ENCODE data around the gene NINL.
"Not testable (repeated sequence)": the region's sequence is repeated elsewhere in the genome, so short reads cannot be mapped to it uniquely, and the experiment has no call there.

The NINL gene

DNA sequence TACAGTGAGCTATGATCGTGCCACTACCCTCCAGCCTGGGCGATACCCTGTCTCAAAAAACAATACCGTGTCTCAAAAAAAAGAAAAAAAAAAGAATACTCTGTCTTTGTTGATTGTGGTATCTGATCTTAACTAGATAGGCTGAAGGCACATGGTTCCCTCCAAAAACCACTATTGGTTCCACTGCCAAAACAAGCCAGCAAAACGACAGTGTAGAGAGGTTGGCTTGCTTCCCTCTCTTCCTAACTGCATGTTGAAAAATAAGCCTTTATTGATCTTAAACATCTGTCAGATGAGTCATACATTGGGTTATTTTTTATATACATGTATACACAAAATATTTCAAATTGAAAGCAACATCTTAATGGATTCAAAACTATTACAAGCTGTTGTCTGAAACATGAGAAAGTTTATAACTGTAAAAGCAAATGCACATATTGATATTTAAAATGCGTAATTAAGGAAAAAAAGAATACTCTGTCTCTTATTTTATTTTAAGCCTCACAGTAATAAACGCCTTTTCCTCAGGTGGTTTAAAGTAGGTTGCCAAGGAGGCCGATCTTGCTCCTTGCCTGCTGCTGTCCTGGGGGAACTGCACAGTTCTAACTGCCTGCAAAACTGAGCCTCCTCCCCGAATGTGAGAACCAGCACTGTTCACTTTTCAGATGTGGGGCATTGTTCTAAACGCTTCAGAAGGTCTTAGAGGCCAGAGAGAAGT, 7.0 kb upstream of the NINL start:
- DNase-seq (ENCODE audit: low spot score) = no peak

DNA sequence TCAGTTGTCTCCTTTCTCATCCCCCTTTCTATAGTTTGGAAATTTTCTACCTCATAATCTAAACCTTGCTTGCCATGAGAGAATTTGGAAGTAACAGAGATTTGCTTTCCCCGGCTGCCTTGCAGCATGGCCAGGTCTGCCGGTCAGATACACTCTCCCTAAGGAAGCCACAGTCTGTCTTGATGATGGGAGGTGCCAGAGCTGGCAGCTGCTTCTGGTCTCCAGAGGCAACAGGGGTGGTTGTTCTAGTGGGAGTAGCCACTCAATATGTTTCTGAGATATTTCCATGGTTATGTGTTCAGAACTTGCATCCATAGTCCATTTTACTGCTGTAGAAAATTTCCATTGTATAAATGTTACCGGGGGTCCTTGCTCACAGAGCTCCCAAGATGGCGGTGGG, 5.4 kb upstream of the NINL start:
- not testable (repeated sequence) for DNase-seq (ENCODE audit: low spot score)

DNA sequence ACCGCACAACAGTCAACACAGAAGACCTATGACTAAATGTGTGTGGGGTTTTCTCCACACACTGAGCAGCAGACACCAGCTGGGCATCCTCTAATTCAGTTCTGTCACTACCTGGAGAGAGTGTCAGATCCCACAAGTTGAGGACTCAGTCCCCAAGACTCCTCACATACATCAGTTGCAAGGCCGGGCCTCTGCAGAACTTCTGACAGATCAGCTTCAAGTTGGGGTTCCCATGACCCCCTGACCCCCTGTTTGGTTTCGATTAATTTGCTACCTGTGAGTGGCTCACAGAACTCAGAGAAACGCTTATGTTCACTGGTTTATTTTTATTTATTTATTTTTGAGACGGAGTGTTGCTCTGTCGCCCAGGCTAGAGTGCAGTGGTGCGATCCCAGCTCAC, 3.2 kb upstream of the NINL start:
- DNase-seq (ENCODE audit: low spot score) = no peak

DNA sequence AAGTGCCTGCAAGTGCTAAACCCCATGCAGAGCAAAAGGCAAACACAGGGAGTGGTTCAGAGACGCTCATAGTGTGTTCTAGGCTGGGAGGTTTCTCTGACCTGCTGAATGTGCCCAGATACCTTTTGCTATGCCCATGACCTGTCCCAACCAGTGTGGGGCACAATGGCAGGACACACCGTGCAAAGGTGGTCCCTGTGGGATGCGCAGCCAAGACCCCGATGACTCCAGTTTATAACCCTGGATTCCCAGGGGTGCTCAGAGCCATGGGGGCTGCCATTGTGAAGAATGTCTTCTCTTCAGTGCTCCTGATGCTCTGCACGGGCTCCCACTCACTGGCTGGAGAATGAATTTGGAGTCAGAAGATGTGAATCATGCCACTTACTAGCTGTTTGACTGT, 2.2 kb upstream of the NINL start:
- no peak for DNase-seq (ENCODE audit: low spot score)

DNA sequence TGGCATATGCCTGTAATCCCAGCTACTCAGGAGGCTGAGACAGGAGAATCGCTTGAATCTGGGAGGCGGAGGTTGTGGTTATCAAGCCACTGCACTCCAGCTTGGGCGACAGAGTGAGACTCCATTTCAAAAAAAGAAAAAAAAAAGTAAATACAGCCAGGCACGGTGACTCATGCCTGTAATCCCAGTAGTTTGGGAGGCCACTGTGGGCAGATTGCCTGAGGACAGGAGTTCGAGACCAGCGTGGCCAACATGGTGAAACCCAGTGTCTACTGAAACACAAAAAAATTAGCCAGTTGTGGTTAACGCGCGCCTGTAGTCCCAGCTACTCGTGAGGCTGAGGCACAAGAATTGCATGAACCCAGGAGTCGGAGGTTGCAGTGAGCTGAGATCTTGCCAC, 1.5 kb upstream of the NINL start:
- no peak for DNase-seq (ENCODE audit: low spot score)

DNA sequence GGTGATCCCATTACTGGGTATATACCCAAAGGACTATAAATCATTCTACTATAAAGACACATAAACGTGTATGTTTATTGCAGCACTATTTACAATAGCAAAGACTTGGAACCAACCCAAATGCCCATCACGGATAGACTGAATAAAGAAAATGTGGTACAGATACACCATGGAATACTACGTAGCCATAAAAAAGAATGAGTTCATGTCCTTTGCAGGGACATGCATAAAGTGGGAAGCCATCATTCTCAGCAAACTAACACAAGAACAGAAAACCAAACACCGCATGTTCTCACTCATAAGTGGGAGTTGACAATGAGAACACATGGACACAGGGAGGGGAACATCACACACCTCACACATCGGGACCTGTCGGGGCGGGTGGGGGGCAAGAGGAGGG, 1.7 kb downstream of the NINL start:
- DNase-seq (ENCODE audit: low spot score) = not testable (repeated sequence)

DNA sequence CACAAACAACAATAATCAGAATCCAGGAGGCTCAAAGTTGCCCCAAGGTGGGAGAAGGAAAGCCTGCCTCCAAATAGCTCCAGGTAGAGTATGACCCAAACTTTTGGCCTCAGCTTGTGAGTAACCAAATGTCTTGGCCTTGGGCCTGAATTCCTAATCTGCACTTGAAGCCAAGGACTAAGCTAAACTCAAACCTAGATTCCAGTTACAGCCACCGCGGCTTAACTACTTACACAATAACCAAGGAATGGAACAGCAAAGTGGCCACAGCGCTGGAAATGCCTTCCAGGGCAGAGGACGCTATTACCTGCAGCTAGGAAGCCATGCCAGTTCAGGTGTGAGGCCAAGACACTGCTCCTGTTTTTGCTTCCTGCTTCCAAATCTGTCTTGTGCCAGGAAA, 4.6 kb downstream of the NINL start:
- DNase-seq (ENCODE audit: low spot score) = no peak

DNA sequence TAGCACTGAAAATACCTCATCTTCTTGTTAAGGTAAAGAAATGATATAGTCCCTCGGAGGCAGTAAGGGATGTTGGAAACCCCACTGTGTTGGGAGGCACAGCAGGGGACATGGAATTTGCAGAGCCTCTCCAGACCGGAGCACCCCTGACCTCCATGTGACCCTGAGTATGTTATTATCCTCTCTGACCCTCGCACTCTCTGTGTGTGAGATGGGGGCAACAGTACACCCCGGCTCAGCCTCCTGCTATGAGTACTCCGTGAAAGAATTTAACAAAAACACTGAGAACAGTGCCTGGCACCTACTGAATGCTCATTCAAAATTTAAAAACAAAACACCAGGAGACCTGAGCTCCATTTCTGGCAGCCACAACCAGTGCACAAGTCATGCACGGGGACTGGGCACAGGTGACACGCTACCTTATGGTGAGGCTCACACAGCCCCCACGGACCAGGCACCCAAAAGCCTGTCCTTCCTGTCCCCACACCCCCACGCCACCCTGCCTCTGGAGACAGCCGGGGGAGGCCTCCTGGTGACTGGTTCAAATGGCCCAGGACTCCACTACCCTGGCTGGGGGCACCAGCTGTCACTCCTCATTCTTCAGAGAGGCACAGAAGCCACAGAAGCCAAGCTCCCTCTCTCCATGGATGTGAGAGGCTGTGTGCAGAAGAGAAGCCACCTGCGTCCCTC, 6.1 kb downstream of the NINL start:
- no peak for DNase-seq (ENCODE audit: low spot score)

DNA sequence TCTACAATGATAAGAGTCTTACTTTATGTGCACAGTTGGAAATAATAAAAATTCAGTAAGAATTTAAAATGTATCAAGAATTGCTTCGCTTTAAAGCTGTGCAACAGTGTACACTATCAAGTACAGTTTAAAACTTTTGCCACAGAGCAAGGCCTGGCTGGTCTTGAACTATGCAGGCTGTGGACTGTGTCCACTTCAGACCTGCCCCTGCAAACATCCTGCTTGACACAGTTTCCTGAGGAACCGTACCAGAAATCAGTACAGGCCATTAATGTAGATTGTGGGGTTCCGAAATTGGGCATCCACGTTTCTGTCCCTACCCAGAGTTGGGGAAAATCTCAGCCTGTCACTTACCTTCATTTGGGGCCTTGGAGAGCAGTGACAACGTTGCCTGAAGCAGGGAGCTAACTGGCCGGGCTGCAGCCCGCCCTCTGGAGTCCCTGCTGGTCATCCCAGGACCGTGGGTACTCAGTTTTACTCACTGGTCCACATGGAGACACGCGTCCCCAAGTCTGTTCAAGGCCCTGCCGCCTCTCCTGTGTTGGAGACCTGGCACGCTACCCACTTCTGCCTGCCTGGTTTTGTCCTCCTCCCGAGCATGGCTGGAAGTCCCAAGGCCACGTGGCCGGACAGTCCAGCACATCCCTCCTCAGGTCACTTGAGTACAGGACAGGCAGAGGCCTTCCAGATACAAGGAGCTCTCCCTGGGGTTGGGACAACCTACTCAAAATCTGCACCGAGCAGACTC, 8.4 kb downstream of the NINL start:
- no peak for DNase-seq (ENCODE audit: low spot score)

DNA sequence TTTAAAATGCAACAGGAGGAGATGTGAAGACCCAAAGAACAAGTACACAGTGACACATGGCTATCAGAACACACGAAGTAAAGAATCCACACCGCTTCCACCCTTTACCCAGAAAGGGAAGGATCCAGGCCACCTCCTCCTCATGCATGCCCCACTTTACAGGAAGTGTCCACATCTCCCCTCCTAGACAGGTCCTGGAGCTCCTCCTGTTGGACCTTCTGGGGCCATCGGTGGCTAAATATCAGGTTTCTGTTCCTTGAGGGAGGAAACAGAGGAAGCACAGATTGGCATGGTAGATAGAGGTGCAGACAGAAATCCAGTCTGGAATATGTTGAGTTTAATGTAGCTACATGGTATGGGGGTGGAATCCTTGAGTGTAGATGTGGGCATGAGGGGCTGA, 10.9 kb downstream of the NINL start:
- peak; percentile 64 for DNase-seq (ENCODE audit: low spot score)

DNA sequence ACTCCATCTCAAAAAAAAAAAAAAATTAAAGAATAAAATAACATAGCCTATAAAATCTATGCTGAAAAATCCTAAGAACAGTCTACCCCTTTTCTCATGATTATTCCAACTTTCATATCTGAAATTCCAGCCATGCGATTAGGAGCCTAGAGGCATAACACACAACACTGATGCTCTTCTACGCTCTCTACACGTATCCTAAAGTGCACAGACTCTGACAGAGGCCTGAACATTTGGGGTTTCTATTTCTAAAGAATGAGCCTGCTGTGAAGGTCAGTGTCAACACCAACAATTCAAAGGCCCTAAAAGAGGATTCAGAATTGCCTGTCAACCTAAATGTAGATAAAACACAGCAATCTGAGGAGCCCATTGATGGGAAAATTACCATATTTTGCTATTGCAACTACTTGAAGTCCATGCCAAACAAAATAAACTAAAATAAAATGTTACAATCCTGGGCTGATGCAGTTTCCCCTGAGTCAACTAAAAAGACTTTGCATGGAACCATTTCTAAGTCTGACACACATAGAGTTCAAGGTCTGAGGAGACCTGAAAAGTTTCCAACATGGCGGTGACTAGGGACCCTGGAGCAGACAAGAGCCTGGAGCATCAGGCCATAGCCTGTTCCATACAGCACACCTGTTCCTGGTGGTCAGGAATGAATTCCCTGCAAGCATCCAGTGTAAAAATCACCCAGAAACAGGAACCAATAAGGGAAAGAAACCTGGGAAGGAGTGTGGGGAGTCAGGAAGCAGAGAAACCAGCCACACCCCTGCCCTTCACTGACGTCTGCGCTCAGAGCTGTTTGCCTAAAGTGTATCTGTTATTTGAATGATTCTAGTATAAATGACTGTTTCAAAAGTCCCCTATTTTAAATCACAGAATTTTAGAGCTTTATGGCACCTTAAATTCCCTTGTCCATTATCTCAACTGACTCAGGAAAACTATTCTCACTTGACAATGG, 11.8 kb downstream of the NINL start:
- no peak for DNase-seq (ENCODE audit: low spot score)

DNA sequence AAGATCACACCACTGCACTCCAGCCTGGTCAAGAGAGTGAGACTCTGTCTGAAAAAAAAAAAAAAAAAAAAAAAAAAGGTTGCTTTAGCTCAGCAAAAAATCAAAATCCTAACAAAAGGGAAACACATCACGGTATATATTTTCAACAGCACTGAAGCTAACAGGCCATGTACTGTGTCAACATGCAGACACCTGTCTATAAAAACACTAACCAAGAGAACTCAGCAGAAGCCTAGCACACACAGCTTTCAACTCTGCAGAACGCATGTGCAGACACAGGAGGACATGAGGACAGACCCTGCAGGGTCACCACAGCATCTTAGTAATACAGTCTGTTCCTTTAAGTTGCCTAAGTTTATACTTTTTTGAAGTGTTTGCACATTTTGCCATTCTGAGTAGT, 13.5 kb downstream of the NINL start:
- DNase-seq (ENCODE audit: low spot score) = no peak

DNA sequence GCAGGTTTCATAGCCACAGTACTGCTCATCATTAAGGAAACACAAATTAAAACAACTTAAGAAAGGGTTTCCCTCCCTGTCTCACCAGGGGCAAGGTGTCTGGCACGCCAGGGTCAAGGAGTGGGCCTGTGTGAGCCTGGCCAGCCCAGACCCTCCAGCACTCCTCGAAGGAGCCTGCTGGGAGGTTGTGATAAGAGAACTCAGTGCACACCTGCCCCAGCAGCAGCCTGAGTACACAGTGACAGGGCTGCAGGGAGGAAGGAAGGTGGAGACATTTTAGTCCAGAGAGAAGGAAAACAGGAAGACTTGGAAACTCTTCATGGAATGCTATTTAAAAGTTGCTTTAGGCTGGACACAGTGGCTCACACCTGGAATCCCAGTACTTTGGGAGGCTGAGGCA, 14.1 kb downstream of the NINL start:
- no peak for DNase-seq (ENCODE audit: low spot score)

DNA sequence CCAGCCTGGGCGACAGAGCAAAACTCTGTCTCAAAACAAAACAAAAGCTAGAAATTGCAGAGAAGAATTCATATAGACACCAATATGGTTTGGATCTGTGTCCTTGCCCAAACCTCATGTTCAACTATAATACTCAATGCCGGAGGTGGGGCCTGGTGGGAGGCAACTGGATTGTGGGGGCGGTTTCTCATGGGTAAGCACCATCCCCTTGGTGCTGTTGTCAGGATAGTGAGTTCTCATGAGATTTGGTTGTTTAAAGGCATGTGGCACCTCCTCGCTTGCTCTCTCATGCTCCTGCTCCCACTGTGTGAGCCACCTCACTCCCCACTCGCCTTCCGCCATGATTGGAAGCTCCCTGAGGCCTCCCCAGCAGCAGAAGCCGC, 15.2 kb downstream of the NINL start:
- DNase-seq (ENCODE audit: low spot score) = no peak

DNA sequence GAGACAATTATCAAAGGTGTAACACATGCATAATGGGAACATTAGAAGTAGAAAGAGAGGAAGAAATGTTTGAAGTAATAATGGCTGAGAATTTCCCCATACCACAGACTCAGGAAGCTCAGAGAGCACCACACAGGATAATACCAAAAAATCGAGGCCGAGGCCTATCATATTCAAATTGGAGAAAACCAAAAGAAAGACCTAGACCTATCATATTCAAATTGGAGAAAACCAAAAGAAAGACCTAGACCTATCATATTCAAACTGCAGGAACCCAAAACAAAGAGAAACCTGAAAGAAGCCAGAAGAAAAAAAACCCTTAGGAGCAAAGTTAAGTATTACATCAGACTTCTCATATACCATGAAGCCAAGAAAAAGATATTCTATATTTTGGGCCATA, 18.0 kb downstream of the NINL start:
- no peak for DNase-seq (ENCODE audit: low spot score)

DNA sequence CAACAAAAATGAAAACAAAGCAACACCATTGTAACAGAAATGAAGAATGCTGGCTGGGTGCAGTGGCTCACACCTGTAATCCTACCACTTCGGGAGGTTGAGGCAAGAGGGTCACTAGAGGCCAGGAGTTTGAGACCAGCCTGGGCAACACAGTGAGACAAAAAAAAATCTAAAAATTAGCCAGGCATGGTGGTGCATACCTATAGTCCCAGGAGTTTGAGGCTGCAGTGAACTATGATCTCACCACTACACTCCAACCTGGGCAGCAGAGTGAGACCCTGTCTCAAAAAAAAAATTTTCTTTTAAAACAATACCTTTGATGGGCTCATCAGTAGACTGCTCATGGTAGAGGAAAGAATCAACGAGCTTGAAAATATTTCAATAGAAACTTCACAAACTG, 18.5 kb downstream of the NINL start:
- no peak for DNase-seq (ENCODE audit: low spot score)

DNA sequence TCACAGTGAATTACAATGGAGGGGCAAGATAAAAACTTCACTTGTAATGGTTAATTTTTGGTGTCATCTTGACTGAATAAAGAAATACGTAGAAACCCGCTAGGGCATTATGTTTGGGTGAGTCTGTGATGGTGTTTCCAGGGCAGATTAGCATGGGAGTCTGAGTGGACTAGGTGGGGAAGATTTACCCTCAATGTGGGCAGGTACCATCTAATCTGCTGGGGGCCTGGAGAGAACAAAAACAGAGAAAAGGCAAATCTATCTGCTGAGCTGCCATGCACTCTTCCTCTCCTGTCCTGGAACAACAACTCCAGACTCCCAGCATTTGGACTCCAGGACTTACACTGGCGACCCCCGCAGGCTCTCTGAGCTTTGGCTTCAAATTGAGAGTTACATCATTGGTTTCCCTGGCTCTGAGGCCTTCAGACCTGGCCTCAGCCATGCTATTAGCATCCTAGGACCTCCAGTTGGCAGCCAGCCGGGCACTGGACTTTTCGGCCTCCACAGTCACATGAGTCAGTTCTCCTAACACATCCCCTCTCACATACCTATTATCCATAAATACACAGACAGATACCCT, 19.7 kb downstream of the NINL start:
- DNase-seq (ENCODE audit: low spot score) = no peak

DNA sequence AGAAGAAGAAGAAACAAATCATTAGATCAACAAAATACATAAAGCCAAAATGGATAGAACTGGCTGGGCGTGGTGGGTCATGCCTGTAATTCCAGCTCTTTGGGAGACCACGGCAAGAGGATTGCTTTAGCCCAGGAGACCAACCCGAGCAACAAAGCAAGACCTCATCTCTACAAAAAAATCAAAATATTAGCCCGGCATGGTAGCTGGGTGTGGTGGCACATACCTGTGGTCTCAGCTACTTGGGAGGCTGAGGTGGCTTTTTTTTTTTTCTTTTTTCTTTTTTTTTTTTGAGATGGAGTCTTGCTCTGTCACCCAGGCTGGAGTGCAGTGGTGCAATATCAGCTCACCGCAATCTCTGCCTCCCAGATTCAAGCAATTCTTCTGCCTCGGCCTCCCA, 21.5 kb downstream of the NINL start:
- no peak for DNase-seq (ENCODE audit: low spot score)

DNA sequence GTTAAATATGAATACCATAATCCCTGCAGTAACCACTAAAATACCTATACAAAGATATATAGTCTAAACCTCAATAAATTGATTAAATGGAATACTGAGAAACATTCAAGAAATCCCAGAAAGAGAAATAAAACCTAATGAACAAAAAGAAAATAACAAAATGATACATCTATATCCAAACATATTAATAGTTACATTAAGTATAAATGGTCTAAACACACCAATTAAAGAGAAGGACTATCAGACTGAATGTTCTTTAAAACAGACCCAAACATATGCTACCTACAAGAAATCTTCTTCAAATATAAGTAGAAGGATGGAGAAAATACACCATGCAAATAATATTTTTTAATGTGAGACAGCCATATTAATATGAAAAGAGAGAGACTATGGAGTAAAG, 22.0 kb downstream of the NINL start:
- no peak for DNase-seq (ENCODE audit: low spot score)

DNA sequence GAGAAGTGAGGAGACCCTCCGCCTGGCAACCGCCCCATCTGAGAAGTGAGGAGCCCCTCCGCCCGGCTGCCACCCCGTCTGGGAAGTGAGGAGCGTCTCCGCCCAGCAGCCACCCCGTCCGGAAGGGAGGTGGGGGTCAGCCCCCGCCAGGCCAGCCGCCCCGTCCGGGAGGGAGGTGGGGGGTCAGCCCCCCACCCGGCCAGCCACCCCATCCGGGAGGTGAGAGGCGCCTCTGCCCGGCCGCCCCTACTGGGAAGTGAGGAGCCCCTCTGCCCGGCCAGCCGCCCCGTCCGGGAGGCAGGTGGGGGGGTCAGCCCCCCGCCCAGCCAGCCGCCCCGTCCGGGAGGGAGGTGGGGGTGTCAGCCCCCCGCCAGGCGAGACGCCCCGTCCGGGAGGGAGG, 23.6 kb downstream of the NINL start:
- not testable (repeated sequence) for DNase-seq (ENCODE audit: low spot score)

DNA sequence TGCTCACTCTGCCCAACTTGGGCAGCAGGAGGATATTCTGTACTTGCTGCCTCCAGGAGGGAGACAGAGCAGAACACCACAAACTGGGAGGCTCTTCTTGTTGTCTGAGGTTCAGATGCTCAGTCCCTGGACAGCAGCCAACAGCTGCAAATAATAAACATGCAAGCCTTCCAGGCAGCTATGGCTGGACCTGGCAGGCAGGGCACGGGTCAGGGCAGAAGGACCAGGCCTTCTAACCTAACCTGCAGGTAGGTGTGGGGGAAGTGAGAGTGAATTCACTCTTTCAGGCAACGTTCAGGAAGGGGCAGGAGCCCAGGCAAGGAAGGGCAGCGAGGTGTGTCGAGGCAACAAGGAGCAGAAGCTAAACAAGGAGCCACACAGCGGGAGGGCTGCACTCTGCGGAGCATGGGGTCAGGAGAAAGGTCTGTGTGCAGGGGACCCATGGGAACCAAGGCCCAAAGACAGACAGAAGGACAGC, 31.5 kb downstream of the NINL start:
- peak; percentile 47 for DNase-seq (ENCODE audit: low spot score)

All from SK-N-DZ (cell line).